Activated CD4-positive, alpha-beta T cell treated with anti-CD3 and anti-CD28 coated beads, Interleukin-2, amount 10 ng/mL, durations not matched to agents 7 days and 5 days (primary cell): ENCODE data around the gene GOLGA8K. TPM values are rescaled to one million over a fixed set of nuclear protein-coding genes. Genes with fewer than 3 reads are reported as not detected.
"Not testable (repeated sequence)": the region's sequence is repeated elsewhere in the genome, so short reads cannot be mapped to it uniquely, and the experiment has no call there.

Experiments used
- CTCF ChIA-PET: fragments of 350-600 bp; sonication (Branson Sonifier 250); formaldehyde crosslinking; loops from one replicate; lab custom pipeline; 2021; ENCODE audit warnings: antibody characterized with exemption; lab: Charles Lee
- POLR2A ChIA-PET: fragments of 350-600 bp; sonication (Branson Sonifier 250); formaldehyde crosslinking; loops from one replicate; lab custom pipeline; 2021; ENCODE audit warnings: antibody characterized with exemption; lab: Charles Lee
- DNase-seq: peaks from one replicate; pipeline ENCODE4 v3.0.0-alpha.2; 2020
- H3K27ac Mint-ChIP-seq: one replicate; pipeline ENCODE4 v1.8.0; 2021; ENCODE audit warnings: mild to moderate bottlenecking, moderate library complexity, mixed read lengths
- H3K27me3 Mint-ChIP-seq: one replicate; pipeline ENCODE4 v1.8.0; 2021; ENCODE audit warnings: mixed read lengths
- H3K36me3 Mint-ChIP-seq: one replicate; pipeline ENCODE4 v1.8.0; 2021; ENCODE audit warnings: low read depth, mixed read lengths
- H3K4me1 Mint-ChIP-seq: one replicate; pipeline ENCODE4 v1.8.0; 2021; ENCODE audit warnings: mixed read lengths
- H3K4me3 Mint-ChIP-seq: one replicate; pipeline ENCODE4 v1.8.0; 2021; ENCODE audit warnings: mild to moderate bottlenecking, moderate library complexity, mixed read lengths
- H3K9me3 Mint-ChIP-seq: one replicate; pipeline ENCODE4 v1.8.0; 2021; ENCODE audit warnings: mixed read lengths
- total RNA-seq, 2 experiments: library from RNA; stranded (reverse); gene quantifications; one replicate each; pipeline ENCODE4 v1.2.3, GENCODE V29; 2021

Gene GOLGA8K
- total RNA-seq, 2 experiments from 2014 or later, result 0.77 to 1.2 TPM

DNA sequence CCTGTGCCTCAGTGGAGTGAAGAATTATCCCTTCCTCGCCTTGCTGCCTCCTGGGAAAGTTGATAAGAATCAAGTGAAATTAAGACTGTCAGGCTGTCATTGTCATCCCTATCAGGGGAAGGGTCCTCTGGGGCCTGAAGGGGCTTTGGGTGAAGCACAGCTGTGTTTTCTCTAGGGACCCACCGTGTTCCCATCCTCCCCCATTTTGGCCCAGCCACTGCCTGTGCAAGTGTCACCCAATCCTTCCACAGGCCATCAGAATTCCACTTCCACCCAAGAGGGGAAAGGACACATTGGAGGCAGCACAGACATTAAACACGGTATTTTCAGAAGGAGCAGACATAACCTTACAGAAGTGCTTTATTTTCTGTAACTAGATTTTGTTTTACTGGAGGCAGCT is 59.2 kb downstream of the GOLGA8K start:
- not testable (repeated sequence) for H3K4me1 Mint-ChIP-seq

More for the DNA sequence above, 59.2 kb downstream of the GOLGA8K start:
- H3K9me3 Mint-ChIP-seq, CTCF ChIA-PET, H3K36me3 Mint-ChIP-seq, POLR2A ChIA-PET, H3K27me3 Mint-ChIP-seq, H3K27ac Mint-ChIP-seq, DNase-seq, H3K4me3 Mint-ChIP-seq: not testable (repeated sequence)

Other genes with a start within 250 kb of the GOLGA8K start
- 1 to 10 TPM; 5.0 to 7.2 TPM for gene GOLGA8O, start 52.3 kb upstream of the GOLGA8K start, total RNA-seq
- 1 to 10 TPM; 8.1 to 9.2 TPM for gene GOLGA8N, start 190.2 kb upstream of the GOLGA8K start, total RNA-seq
- 100 to 1,000 TPM; 148 to 160 TPM for gene ARHGAP11A, start 212.2 kb upstream of the GOLGA8K start, total RNA-seq
- 1 to 10 TPM; 2.5 to 3.7 TPM for gene SCG5, start 238.4 kb upstream of the GOLGA8K start, total RNA-seq